ENCODE measurements around the gene PEPD.

Gene PEPD

DNA sequence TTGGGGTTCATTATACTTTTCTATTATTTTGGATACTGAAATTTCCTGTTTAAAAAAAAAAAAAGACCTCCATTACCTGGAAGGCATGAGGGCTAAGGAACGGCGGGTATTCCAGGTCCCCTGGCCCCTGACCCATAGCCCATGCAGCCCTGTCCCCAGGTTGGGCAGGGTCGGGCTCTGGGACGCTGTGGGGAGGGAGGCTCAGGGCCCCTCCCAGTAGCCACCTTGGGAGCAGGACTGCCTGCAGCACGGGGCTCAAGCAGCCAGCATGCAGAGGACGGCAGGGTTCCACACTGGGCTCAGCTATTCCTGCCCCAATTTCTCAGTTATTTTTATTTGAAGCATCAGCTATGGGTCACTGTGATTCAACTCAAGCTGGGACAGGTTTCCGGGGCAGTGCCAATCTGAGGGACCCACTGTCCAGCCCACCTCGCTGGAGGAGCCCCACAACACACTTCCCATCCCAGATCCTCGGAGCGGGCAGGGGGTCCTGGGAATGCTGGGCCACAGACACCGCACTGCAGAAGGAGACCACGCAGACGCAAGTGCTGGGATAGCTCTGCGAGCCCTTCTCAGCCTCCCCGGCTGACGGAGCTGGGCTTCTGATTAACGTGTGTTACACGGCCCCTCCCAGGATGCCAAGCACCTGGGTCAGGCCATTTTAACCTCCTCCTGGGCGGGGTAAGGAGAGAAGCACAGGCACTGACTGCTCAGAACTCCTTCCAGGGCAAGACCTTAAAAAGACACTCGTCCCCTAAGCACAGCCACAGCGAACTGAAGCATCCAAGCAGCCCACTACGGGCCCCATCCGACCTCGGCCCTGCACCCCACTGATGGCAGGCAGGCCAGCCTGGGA is 60.1 kb downstream of the PEPD start:
- TF ChIP-seq CTCF (IDR thresholded peaks at IDR 0.05) (no peak), ZFX (IDR thresholded peaks at IDR 0.05; ENCODE audit: borderline replicate concordance) (no peak)
- H3K27ac ChIP-seq = no peak overlapping the region

DNA sequence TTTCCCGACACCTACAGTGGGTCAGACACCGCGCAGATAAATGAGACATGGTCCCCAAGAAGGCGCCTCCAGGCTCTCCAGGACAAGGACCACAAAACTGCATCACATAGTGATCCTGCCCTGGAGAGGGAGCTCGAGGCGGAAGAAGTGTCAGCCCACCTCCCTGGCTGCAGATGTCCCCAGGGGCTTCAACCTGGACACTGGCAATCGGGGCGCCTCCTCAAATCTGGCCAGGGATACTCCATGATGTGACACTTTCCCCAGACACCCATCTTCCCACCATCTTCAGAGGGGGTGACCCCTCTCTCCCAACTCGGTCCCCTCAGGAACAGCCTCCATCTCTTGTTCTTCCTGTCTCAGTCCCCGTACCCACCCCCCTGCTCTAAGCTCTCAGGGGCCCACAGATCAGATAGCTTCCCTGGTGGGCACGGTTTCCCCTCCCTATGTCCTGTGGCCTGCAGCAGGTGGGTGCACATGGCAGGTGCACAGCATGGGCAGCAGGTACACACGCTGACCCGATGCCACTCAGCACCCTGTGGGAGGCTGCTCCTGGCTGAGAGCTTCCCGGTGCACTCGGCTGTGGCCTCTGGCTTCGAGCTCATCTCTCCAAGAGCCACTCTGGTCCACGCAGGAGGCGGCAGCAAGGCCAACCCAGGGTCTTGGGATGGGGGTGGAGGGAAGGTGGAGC is 61.2 kb downstream of the PEPD start:
- H3K27ac ChIP-seq = no peak overlapping the region
- TF ChIP-seq ZFX (IDR thresholded peaks at IDR 0.05; ENCODE audit: borderline replicate concordance) (no peak), CTCF (IDR thresholded peaks at IDR 0.05) (no peak)

GRCh38 chr19:33459222-33460090 is 62.1 kb downstream of the PEPD start:
- TF ChIP-seq ZFX (IDR thresholded peaks at IDR 0.05; ENCODE audit: borderline replicate concordance) (no peak), CTCF (IDR thresholded peaks at IDR 0.05) (no peak)

DNA sequence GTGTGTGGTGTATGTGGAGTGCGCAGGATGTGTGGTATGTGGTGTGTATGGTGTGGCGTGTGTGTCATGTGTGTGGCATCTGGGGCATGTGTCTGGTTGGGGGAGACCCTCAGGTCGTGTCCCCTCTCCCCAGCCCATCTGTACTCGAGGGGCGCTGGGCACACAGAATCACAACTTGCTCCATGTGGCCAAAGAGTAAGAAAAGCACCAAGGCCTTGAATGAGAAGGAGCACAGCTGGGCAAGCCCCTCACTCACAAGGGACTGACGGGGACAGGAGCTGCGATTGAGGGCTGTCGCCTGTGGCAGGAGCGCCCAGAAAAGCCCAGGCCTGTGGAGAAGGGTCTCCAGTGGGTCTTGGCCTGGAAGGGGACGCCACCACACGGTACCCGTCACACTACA is 62.8 kb downstream of the PEPD start:
- no peak overlapping the region for H3K27ac ChIP-seq
- TF ChIP-seq CTCF (IDR thresholded peaks at IDR 0.05) = no peak
- TF ChIP-seq ZFX (IDR thresholded peaks at IDR 0.05; ENCODE audit: borderline replicate concordance) = no peak

More at GRCh38 chr19:33459222-33460090, 62.1 kb downstream of the PEPD start:
- H3K27ac ChIP-seq = no peak overlapping the region

GRCh38 chr19:33458171-33458633 is 63.4 kb downstream of the PEPD start:
- H3K27ac ChIP-seq = no peak overlapping the region
- TF ChIP-seq ZFX (IDR thresholded peaks at IDR 0.05; ENCODE audit: borderline replicate concordance) (no peak), CTCF (IDR thresholded peaks at IDR 0.05) (no peak)

DNA sequence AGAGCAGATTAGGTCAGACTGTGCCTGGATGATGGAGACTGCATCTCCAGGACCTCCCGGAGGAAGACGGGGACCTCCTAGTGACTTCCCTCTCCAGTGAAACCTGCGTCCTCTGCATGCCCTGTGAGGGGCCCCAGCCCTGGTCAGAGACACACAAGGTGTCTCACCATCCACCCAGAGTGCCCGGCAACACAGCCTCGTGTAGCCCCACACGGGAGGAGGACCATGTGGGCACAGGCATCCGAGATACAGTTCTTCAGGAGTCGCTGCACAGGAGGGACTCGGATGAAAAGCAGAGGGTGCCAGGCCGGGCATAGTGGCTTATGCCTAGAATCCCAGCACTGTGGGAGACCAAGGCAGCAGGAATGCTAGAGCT is 64.8 kb downstream of the PEPD start:
- H3K27ac ChIP-seq = no peak overlapping the region
- TF ChIP-seq ZFX (IDR thresholded peaks at IDR 0.05; ENCODE audit: borderline replicate concordance) (no peak), CTCF (IDR thresholded peaks at IDR 0.05) (no peak)
